Posterior cingulate gyrus (tissue), 11 donors: Measurements from ENCODE around the gene EPB41L1.

Source experiments
- DNase-seq, 10 donors: peaks; one replicate each; pipeline versions ENCODE4 v3.0.0 to v3.0.0-alpha.2; 2020 to 2021; ENCODE audit warnings: mixed read lengths in 3 of 10
- intact Hi-C: fragments of 100-400 bp; cut with DNase I; formaldehyde crosslinking; loops from one replicate; pipeline ENCODE4 v1.15.1; 2023

EPB41L1 gene

GRCh38 chr20:36182604-36183154 lies 28.1 kb downstream of the EPB41L1 start:
- DNase-seq: no peak
- intact Hi-C loops: no loop called here

- no peak for DNase-seq
- intact Hi-C loops: no loop called here
These were observed 28.8 kb downstream of the EPB41L1 start for GRCh38 chr20:36183155-36183944.

GRCh38 chr20:36184816-36185776 lies 30.6 kb downstream of the EPB41L1 start:
- intact Hi-C loops: no loop called here

GRCh38 chr20:36193977-36194712 lies 39.6 kb downstream of the EPB41L1 start:
- intact Hi-C loops: loop anchor here (10.0 kb wide), 1 partner anchor 199 kb away; no protein-coding TSS in a partner anchor
- DNase-seq: peak in 2 of 10 donors; percentile 46 to 76

More at GRCh38 chr20:36184816-36185776, 30.6 kb downstream of the EPB41L1 start:
- DNase-seq: peak in 2 of 10 donors; percentile 57 to 77

GRCh38 chr20:36196676-36197075 lies 42.1 kb downstream of the EPB41L1 start:
- peak in 2 of 10 donors; percentile 8 to 16 for DNase-seq
- intact Hi-C loops: loop anchor here (10.0 kb wide), 1 partner anchor 202 kb away; no protein-coding TSS in a partner anchor

GRCh38 chr20:36197271-36197670 lies 42.7 kb downstream of the EPB41L1 start:
- intact Hi-C loops: loop anchor here (10.0 kb wide), 1 partner anchor 202 kb away; no protein-coding TSS in a partner anchor

GRCh38 chr20:36199345-36200257 lies 45.1 kb downstream of the EPB41L1 start:
- intact Hi-C loops: loop anchor here (2.0 to 10.0 kb wide), 2 partner anchors 45 to 205 kb away; partner anchors contain the start of gene EPB41L1

More at GRCh38 chr20:36197271-36197670, 42.7 kb downstream of the EPB41L1 start:
- DNase-seq: peak in 1 of 10 donors; percentile 24

GRCh38 chr20:36200451-36200850 lies 45.9 kb downstream of the EPB41L1 start:
- intact Hi-C loops: no loop called here
- peak in 1 of 10 donors; percentile 49 for DNase-seq

More at GRCh38 chr20:36199345-36200257, 45.1 kb downstream of the EPB41L1 start:
- DNase-seq: peak; percentile 59 to 96 (median 84)

GRCh38 chr20:36201198-36201597 lies 46.7 kb downstream of the EPB41L1 start:
- intact Hi-C loops: no loop called here
- peak in 1 of 10 donors; percentile 4 for DNase-seq

GRCh38 chr20:36202891-36203338 lies 48.4 kb downstream of the EPB41L1 start:
- intact Hi-C loops: loop anchor here (1.0 kb wide), 1 partner anchor 236 kb away; no protein-coding TSS in a partner anchor
- DNase-seq: peak; percentile 51 to 96 (median 84)

GRCh38 chr20:36203861-36204260 lies 49.3 kb downstream of the EPB41L1 start:
- intact Hi-C loops: loop anchor here (1.0 kb wide), 1 partner anchor 235 kb away; no protein-coding TSS in a partner anchor
- no peak for DNase-seq

GRCh38 chr20:36205026-36205425 lies 50.5 kb downstream of the EPB41L1 start:
- DNase-seq: no peak
- intact Hi-C loops: no loop called here

GRCh38 chr20:36206068-36206467 lies 51.5 kb downstream of the EPB41L1 start:
- DNase-seq: no peak
- intact Hi-C loops: no loop called here

GRCh38 chr20:36206641-36207040 lies 52.1 kb downstream of the EPB41L1 start:
- no peak for DNase-seq
- intact Hi-C loops: no loop called here

- no peak for DNase-seq
- intact Hi-C loops: no loop called here
These were observed 53.1 kb downstream of the EPB41L1 start for GRCh38 chr20:36207602-36208001.

- no peak for DNase-seq
- intact Hi-C loops: no loop called here
These were observed 53.7 kb downstream of the EPB41L1 start for GRCh38 chr20:36208257-36208656.

- DNase-seq: no peak
- intact Hi-C loops: no loop called here
These were observed 56.0 kb downstream of the EPB41L1 start for GRCh38 chr20:36210436-36211021.

- DNase-seq: no peak
- intact Hi-C loops: no loop called here
These were observed 58.8 kb downstream of the EPB41L1 start for GRCh38 chr20:36213362-36213761.
